Measurements from ENCODE around the gene OPCML.
A peak's percentile ranks its signal among the peaks of the same experiment; 100 is the strongest.

The OPCML gene

DNA sequence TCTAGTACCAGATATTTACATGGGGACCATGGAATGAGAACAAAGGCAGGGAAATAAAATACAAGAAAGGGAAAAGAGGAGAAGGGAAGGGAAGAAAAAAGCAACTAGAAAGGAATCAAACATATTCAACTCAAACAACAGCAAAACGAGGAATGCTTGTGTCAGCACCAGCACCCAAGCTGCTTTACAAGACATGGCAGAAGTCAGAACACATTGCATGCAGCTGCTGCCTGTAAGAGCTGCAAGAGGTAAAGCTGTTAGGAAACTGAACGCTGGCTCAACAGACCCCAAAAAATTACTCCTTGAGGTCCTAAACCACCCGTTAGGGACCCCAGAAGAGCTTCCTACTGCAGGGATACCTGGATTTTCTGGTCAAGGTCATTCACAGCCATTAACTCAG, 296.9 kb downstream of the OPCML start:
- DNase-seq (ENCODE audit: low read depth, low spot score) = no peak

DNA sequence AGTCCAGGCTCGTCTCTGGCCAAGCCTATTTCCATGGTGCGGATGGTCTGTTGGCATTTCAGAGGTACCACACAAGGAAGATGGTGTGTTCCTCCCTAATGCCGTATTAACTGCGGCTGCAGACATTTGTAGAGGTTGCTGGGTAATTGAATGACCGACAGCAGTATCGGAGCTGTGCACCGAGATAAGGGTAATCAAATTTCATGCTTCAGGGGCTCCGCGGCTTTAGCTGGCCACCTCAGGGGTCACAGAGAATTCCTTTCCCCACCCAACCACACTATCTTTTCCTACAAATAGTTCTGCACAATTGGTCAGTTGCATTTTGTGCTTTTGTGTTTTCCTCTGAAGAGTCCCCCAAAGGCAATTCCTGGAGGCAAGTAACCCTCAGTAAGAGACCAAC, 297.4 kb downstream of the OPCML start:
- DNase-seq (ENCODE audit: low read depth, low spot score) = no peak

DNA sequence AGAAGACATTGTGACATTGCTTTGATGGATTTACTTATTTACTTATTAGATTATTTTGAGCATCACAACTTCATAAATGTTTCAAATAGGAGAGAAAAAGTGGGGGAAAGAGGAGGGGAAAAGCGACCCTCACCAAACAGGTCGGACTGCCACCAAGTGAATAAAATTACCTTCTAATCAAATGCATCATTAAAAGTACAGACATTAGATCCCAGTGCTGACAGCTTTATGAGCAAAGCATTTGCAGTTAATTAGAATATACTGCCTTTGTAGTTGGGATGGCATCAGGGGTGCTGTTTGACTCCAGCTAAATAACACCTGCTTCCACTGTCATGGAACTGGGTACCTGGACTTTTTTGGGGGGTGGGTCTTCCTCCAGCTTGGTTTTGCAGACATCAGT, 299.6 kb downstream of the OPCML start:
- no peak for DNase-seq (ENCODE audit: low read depth, low spot score)

GRCh38 chr11:133230431-133230830, 301.9 kb downstream of the OPCML start:
- DNase-seq (ENCODE audit: low read depth, low spot score) = peak; percentile 26

DNA sequence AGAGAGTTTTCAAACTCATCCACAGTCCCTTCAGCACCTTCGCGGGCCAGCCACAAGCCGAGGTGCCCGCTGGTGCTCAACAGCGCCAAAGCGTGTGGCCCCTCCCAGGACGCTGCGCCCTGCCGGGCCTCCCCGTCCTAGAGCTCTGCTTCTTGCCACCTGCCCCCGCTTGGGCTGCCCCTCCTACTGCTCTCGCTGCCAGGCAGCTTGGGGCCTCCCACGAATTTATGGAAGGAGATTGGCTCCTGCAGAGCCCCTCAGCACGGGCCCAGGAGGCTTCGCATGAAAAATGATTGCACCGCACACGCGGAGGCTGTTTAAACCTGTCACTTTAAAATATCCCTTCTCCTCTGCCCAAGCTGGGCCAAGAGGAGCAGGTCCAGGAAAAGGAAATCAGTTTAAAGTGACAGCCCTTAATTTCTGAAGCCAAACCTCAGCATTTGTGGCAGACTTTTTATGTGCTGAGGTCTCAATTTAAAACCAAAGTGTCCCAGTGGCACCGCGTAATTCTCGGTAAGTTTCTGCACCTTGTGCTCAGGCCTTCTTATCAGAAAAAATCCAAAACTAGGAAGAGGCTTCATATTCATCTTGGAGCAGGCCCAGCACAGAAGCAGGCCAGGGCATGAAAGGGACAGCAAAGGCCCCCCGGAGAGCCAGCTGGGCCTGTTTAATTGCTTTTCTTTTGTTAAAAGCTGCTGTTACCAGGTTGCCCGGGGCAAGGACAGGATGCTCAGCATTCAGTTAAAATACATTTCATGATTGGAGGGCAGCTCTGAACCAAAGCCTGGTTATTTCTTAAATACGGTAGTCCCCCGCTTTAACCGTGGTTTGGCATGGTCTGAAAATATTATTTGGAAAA, 303.6 kb downstream of the OPCML start:
- DNase-seq (ENCODE audit: low read depth, low spot score) = peak; percentile 91

- DNase-seq (ENCODE audit: low read depth, low spot score) = peak; percentile 71
These were observed 304.6 kb downstream of the OPCML start for GRCh38 chr11:133227632-133228111.

GRCh38 chr11:133224271-133224670, 308.0 kb downstream of the OPCML start:
- no peak for DNase-seq (ENCODE audit: low read depth, low spot score)

DNA sequence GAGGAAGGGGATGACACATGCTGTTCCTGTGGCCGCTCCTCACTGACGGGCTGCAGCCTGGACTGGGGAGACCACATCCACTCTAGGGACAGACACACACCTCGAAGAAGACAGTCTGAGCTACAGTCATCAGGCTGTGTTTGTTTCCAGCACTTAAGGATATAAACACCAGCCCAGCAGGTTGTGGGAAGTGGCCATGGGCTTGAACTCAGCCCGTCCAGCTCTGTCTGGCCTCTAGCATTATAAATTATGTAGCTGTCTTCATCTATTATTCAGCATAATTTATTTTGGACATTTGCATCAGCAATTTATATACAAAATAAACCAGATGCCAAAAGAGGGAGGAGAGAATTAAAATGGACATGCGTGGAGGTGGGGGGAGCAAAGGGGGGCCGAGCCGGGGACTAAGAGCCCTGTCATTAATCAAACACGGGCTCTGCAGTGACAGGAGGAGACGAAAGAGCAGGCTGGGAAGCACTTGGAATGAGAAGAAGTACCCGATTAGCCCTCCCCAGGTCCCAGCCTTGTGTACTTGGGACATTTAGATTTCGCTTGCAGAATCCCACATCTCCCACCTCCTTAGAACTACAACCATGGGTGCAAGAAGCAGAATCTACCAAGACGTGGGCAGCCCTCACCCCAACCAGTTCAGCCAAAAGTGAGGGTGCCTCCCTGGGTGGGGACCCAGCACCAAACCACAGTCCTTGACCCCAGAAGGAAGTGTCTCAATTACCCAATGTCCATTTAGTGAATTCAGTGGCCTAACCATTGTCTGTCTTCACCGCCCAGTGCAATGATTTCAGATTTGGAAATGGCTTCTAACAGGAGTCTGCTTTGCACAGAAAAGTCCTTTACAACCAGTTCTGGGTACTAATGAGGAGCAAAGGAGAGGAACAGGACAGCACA, 309.6 kb downstream of the OPCML start:
- no peak for DNase-seq (ENCODE audit: low read depth, low spot score)

DNA sequence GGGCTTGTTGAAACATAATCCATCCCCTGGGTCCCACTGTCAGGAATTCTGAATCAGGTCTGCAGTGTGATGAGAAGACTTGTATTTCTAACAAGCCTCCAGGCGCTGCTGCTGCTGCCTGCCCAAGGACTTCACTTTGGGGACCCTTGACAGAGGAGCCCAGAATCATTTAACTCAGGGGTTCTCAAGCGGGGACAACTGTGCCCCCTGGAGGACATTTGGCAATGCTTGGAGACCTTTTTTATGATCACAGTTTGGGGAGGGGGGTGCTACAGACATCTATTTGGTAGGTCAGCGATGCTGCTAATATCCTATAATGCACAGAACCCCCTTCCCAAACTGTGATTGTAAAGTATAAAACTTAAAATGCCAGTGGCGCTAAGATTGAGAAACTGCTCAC, 312.8 kb downstream of the OPCML start:
- DNase-seq (ENCODE audit: low read depth, low spot score) = no peak

GRCh38 chr11:133216813-133217212, 315.5 kb downstream of the OPCML start:
- no peak for DNase-seq (ENCODE audit: low read depth, low spot score)

DNA sequence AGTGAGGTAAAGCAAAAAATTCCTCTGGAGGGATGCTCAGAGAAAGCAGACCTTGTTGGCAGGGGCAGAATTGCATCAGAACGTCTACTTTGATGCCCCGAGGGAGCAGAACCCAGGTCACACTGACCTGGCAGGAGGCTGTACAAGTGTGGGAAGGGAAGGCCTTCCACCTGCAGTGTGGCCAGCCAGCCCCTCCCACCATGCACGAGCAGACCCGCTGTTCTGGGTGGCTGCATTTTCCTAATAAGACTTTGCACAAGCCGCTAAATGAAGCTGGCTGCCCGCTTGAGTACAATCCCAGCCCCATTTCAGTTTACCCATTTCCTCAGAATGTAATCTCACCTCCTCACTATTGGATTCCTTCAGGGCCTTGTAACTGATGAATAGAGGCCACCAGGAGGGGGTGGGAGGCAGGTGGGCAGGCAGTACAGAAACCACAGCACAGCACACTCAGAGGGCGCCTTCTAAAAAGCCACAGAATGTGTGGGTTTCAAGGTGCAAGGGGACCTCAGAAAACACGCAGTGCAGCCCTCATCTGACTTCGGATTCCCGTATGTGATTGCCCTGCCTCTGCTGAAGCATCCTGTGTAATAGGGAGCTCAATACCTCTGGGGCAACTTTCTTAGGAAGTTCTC, 316.6 kb downstream of the OPCML start:
- no peak for DNase-seq (ENCODE audit: low read depth, low spot score)

DNA sequence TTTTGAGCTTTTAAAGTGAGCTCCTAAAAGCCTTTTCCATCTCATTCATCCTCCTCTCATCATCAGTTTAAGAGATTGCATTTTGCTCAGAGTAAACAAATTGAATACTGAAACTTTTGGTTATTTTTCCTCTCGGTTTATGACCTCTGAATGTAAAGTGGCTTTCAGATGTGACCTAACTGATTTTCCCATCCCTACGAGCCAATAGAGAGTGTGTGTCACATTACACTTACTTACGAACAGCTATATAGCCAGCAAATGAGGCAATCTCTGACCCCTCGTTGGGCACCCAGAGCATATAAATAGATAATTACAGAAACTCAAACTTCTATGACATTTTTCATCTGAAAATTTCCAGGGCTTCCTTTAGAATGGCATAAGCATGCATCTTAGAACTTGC, 317.7 kb downstream of the OPCML start:
- no peak for DNase-seq (ENCODE audit: low read depth, low spot score)

DNA sequence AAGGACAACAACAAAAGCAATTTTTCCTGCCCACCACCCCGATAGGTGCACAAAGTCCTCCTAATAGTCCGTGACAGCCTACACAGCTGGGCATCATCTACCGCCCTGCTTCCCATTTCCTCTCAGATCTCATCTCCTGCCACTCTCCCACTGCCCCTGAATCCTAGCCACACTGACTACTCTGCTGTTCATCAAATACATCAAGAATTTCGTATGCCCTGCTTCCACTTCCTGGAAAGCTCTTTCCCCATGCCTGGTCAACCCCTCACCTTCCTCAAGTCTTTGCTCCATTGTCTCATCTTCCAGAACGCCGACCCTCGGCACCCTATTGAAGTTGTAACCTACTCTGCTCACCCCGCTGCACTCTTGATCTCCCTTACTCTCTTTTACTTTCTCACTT, 320.1 kb downstream of the OPCML start:
- no peak for DNase-seq (ENCODE audit: low read depth, low spot score)

GRCh38 chr11:133207995-133208394, 324.3 kb downstream of the OPCML start:
- DNase-seq (ENCODE audit: low read depth, low spot score) = no peak

GRCh38 chr11:133206313-133207005, 325.8 kb downstream of the OPCML start:
- no peak for DNase-seq (ENCODE audit: low read depth, low spot score)

DNA sequence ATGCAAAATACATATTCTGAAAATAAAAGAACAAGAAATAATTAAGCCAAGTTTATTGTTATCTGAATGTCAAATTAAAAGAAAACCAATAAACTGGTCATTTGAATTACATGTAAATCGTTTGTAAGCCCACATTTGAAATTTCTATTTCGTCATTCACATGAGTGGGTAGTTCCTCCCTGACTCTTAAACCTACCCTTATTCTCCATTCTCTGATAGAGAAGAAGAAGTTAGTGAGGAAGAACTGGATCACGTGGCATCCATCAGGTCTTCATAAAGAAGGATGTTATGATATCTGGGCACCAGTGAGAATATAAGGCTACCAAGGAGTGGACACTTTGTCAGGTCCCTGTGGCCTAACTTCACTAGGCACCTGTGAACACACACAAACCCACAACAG, 328.1 kb downstream of the OPCML start:
- DNase-seq (ENCODE audit: low read depth, low spot score) = no peak

DNA sequence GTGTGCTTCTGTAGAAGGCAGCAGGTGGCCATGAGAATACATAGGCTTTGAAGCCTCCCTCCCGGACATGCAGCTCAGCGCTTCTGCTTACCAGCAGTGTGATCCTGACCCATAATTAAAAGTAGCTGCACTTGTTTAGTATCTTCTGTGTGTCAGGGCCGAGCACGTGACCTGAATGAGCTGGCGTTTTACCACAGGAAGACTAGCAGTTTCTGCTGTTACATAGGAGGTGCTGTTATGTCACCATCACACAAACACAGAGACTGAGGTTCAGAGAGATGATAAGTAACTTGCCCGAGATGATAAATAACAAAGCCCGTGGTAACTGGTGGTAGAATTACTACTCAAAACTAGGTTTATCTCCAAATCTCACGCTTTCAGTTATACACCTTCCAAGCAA, 329.5 kb downstream of the OPCML start:
- no peak for DNase-seq (ENCODE audit: low read depth, low spot score)

DNA sequence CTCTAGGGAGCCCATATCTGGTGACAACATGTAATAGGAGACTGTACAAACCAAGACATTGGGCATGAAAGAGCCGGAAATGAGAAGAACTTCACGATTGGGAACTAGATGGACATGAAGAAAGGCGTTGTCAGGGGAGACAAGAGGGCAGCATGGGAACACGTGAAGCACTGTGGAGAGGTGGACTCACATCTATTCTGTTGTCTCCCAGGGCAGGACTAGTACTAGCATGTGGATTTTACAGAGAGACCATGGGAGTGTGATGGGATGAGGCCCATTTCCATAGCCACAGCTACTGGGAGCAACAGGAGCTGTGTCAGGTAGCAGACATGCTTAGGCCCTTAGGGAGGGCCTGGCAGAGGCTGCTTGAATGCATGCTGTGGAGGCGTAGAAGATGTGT, 333.9 kb downstream of the OPCML start:
- no peak for DNase-seq (ENCODE audit: low read depth, low spot score)

- no peak for DNase-seq (ENCODE audit: low read depth, low spot score)
These were observed 334.9 kb downstream of the OPCML start for GRCh38 chr11:133197425-133197824.

- DNase-seq (ENCODE audit: low read depth, low spot score) = no peak
These were observed 340.4 kb downstream of the OPCML start for GRCh38 chr11:133191931-133192330.

DNA sequence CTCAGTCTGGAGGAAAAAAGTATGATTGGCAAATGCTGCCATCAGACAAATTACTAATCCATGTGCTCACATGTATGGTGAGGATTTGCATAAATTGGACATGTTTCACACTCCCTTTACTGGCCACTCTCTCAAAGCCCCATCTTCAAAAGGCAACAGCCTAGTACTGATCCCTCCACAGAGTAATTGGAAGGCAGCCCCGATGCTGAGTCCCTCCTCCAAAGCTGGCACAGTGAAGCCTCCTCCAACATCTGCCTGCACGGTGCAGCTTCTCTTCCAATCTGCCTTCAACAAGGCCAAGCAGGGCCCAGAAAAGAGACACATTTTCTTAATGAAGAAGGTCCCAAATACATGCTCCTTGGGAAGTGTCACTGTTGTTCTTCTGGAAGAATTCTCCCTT, 350.6 kb downstream of the OPCML start:
- DNase-seq (ENCODE audit: low read depth, low spot score) = no peak

GRCh38 chr11:133181066-133181465, 351.2 kb downstream of the OPCML start:
- no peak for DNase-seq (ENCODE audit: low read depth, low spot score)

Measured in ELF-1 (cell line).